MM.1S (cell line): Measurements from ENCODE around the gene BEND6.

Experiments
- CTCF ChIP-seq: fragments of 300-600 bp; sonication (generic); IDR thresholded peaks from 2 replicates; pipeline ENCODE4 v1.5.1; 2016; ENCODE audit warnings: antibody characterized with exemption, low read length, mixed read lengths
- EZH2 ChIP-seq: fragments of 300-600 bp; sonication (generic); optimal IDR thresholded peaks from 2 replicates; pipeline ENCODE3; 2017; ENCODE audit warnings: low read depth, mild to moderate bottlenecking, antibody characterized with exemption, low read length, mixed read lengths

GRCh38 chr6:57024321-57024720 lies 69.4 kb downstream of the BEND6 start:
- TF ChIP-seq CTCF (no peak), EZH2 (no peak)
